ENCODE data around the gene LASP1NB.

LASP1NB gene

GRCh38 chr17:38925263-38925995 lies at the start of gene LASP1NB:
Gene LASP1NB (plus strand): TSS chr17:38925614.
- peaks cover 18% of the 10 kb centered on the region for H3K36me3 Mint-ChIP-seq (ENCODE audit: low read depth)
- intact Hi-C loops (cut with micrococcal nuclease): no loop called here
- H3K27me3 Mint-ChIP-seq: no peaks in the 10 kb centered on the region
- no peak within 1 kb of the TSS for H3K27ac Mint-ChIP-seq
- no peak within 1 kb of the TSS for H3K4me3 Mint-ChIP-seq
- H3K9me3 Mint-ChIP-seq: no peaks in the 10 kb centered on the region
- H3K4me1 Mint-ChIP-seq (ENCODE audit: low read depth): peaks cover 45% of the 10 kb centered on the region

- Mint-ChIP-seq H3K27ac (peak overlapping the region; percentile 16), H3K4me3 (no peak overlapping the region), H3K27me3 (no peaks in the 10 kb centered on the region), H3K36me3 (ENCODE audit: low read depth) (peaks cover 96% of the 10 kb centered on the region), H3K4me1 (ENCODE audit: low read depth) (peaks cover 93% of the 10 kb centered on the region), H3K9me3 (no peaks in the 10 kb centered on the region)
- intact Hi-C loops (cut with micrococcal nuclease): no loop called here
These were observed 48.1 kb upstream of the LASP1NB start for GRCh38 chr17:38877130-38877851.

GRCh38 chr17:38879878-38880665 lies 45.3 kb upstream of the LASP1NB start:
- Mint-ChIP-seq H3K4me3 (peak overlapping the region; percentile 59), H3K27ac (peak overlapping the region; percentile 87)
- intact Hi-C loops (cut with micrococcal nuclease): no loop called here

GRCh38 chr17:38881600-38882191 lies 43.7 kb upstream of the LASP1NB start:
- intact Hi-C loops (cut with micrococcal nuclease): no loop called here
- no peaks in the 10 kb centered on the region for H3K27me3 Mint-ChIP-seq
- peak overlapping the region; percentile 87 for H3K27ac Mint-ChIP-seq
- H3K9me3 Mint-ChIP-seq: no peaks in the 10 kb centered on the region
- H3K36me3 Mint-ChIP-seq (ENCODE audit: low read depth): peaks cover 99% of the 10 kb centered on the region
- peaks cover 91% of the 10 kb centered on the region for H3K4me1 Mint-ChIP-seq (ENCODE audit: low read depth)
- H3K4me3 Mint-ChIP-seq: peak overlapping the region; percentile 32

More at GRCh38 chr17:38879878-38880665, 45.3 kb upstream of the LASP1NB start:
- Mint-ChIP-seq H3K4me1 (ENCODE audit: low read depth) (peaks cover 88% of the 10 kb centered on the region), H3K36me3 (ENCODE audit: low read depth) (peaks cover 96% of the 10 kb centered on the region), H3K9me3 (no peaks in the 10 kb centered on the region), H3K27me3 (no peaks in the 10 kb centered on the region)

GRCh38 chr17:38882870-38883269 lies 42.5 kb upstream of the LASP1NB start:
- H3K9me3 Mint-ChIP-seq: no peaks in the 10 kb centered on the region
- H3K4me1 Mint-ChIP-seq (ENCODE audit: low read depth): peaks cover 91% of the 10 kb centered on the region
- peak overlapping the region; percentile 87 for H3K27ac Mint-ChIP-seq
- peaks cover 100% of the 10 kb centered on the region for H3K36me3 Mint-ChIP-seq (ENCODE audit: low read depth)
- H3K27me3 Mint-ChIP-seq: no peaks in the 10 kb centered on the region
- peak overlapping the region; percentile 63 for H3K4me3 Mint-ChIP-seq
- intact Hi-C loops (cut with micrococcal nuclease): no loop called here

- peak overlapping the region; percentile 63 for H3K4me3 Mint-ChIP-seq
- H3K27ac Mint-ChIP-seq: peak overlapping the region; percentile 87
- no peaks in the 10 kb centered on the region for H3K9me3 Mint-ChIP-seq
- peaks cover 87% of the 10 kb centered on the region for H3K4me1 Mint-ChIP-seq (ENCODE audit: low read depth)
- no peaks in the 10 kb centered on the region for H3K27me3 Mint-ChIP-seq
- intact Hi-C loops (cut with micrococcal nuclease): no loop called here
- peaks cover 100% of the 10 kb centered on the region for H3K36me3 Mint-ChIP-seq (ENCODE audit: low read depth)
These were observed 41.6 kb upstream of the LASP1NB start for GRCh38 chr17:38883592-38884526.

GRCh38 chr17:38885044-38885727 lies 40.2 kb upstream of the LASP1NB start:
- Mint-ChIP-seq H3K27me3 (no peaks in the 10 kb centered on the region), H3K4me1 (ENCODE audit: low read depth) (peaks cover 89% of the 10 kb centered on the region), H3K4me3 (peak overlapping the region; percentile 63), H3K9me3 (no peaks in the 10 kb centered on the region), H3K36me3 (ENCODE audit: low read depth) (peaks cover 100% of the 10 kb centered on the region), H3K27ac (peak overlapping the region; percentile 87)
- intact Hi-C loops (cut with micrococcal nuclease): no loop called here

- Mint-ChIP-seq H3K4me3 (no peak overlapping the region), H3K27me3 (no peaks in the 10 kb centered on the region), H3K4me1 (ENCODE audit: low read depth) (peaks cover 88% of the 10 kb centered on the region), H3K9me3 (no peaks in the 10 kb centered on the region), H3K27ac (peak overlapping the region; percentile 87), H3K36me3 (ENCODE audit: low read depth) (peaks cover 100% of the 10 kb centered on the region)
- intact Hi-C loops (cut with micrococcal nuclease): no loop called here
These were observed 39.4 kb upstream of the LASP1NB start for GRCh38 chr17:38885728-38886642.

- peaks cover 86% of the 10 kb centered on the region for H3K4me1 Mint-ChIP-seq (ENCODE audit: low read depth)
- H3K36me3 Mint-ChIP-seq (ENCODE audit: low read depth): peaks cover 100% of the 10 kb centered on the region
- H3K9me3 Mint-ChIP-seq: no peaks in the 10 kb centered on the region
- no peak overlapping the region for H3K4me3 Mint-ChIP-seq
- no peak overlapping the region for H3K27ac Mint-ChIP-seq
- no peaks in the 10 kb centered on the region for H3K27me3 Mint-ChIP-seq
- intact Hi-C loops (cut with micrococcal nuclease): no loop called here
These were observed 38.8 kb upstream of the LASP1NB start for GRCh38 chr17:38886643-38887010.

- Mint-ChIP-seq H3K9me3 (no peaks in the 10 kb centered on the region), H3K4me3 (no peak overlapping the region), H3K27me3 (no peaks in the 10 kb centered on the region), H3K4me1 (ENCODE audit: low read depth) (peaks cover 86% of the 10 kb centered on the region), H3K36me3 (ENCODE audit: low read depth) (peaks cover 100% of the 10 kb centered on the region), H3K27ac (no peak overlapping the region)
- intact Hi-C loops (cut with micrococcal nuclease): no loop called here
These were observed 36.6 kb upstream of the LASP1NB start for GRCh38 chr17:38888842-38889241.

- Mint-ChIP-seq H3K27ac (peak overlapping the region; percentile 38), H3K9me3 (no peaks in the 10 kb centered on the region), H3K27me3 (no peaks in the 10 kb centered on the region), H3K4me1 (ENCODE audit: low read depth) (peaks cover 88% of the 10 kb centered on the region), H3K36me3 (ENCODE audit: low read depth) (peaks cover 100% of the 10 kb centered on the region), H3K4me3 (no peak overlapping the region)
- intact Hi-C loops (cut with micrococcal nuclease): no loop called here
These were observed 35.5 kb upstream of the LASP1NB start for GRCh38 chr17:38889745-38890409.
